Measurements from ENCODE around the gene IL2RA.
"Not testable (repeated sequence)": the region's sequence is repeated elsewhere in the genome, so short reads cannot be mapped to it uniquely, and the experiment has no call there.

Gene IL2RA

GRCh38 chr10:6005161-6005804 lies 56.9 kb downstream of the IL2RA start:
- not testable (repeated sequence) for DNase-seq (ENCODE audit: low read depth, low spot score); H3K4me3 ChIP-seq (ENCODE audit: low read length)

GRCh38 chr10:6002809-6003510 lies 59.2 kb downstream of the IL2RA start:
- no peak for DNase-seq (ENCODE audit: low read depth, low spot score)
- no peak overlapping the region for H3K4me3 ChIP-seq (ENCODE audit: low read length)

GRCh38 chr10:5999440-6000165 lies 62.6 kb downstream of the IL2RA start:
- no peak for DNase-seq (ENCODE audit: low read depth, low spot score)
- no peak overlapping the region for H3K4me3 ChIP-seq (ENCODE audit: low read length)

- DNase-seq (ENCODE audit: low read depth, low spot score) = no peak
- H3K4me3 ChIP-seq (ENCODE audit: low read length) = no peak overlapping the region
Observed at GRCh38 chr10:5996696-5997095, 65.5 kb downstream of the IL2RA start.

GRCh38 chr10:5992398-5992797 lies 69.8 kb downstream of the IL2RA start:
- no peak for DNase-seq (ENCODE audit: low read depth, low spot score)
- no peak overlapping the region for H3K4me3 ChIP-seq (ENCODE audit: low read length)

- DNase-seq (ENCODE audit: low read depth, low spot score) = no peak
- H3K4me3 ChIP-seq (ENCODE audit: low read length) = no peak overlapping the region
Observed at GRCh38 chr10:5991708-5992107, 70.5 kb downstream of the IL2RA start.

GRCh38 chr10:5989756-5990155 lies 72.4 kb downstream of the IL2RA start:
- DNase-seq (ENCODE audit: low read depth, low spot score) = no peak
- no peak overlapping the region for H3K4me3 ChIP-seq (ENCODE audit: low read length)

GRCh38 chr10:5988336-5988920 lies 73.7 kb downstream of the IL2RA start:
- DNase-seq (ENCODE audit: low read depth, low spot score) = no peak
- H3K4me3 ChIP-seq (ENCODE audit: low read length) = no peak overlapping the region

GRCh38 chr10:5987747-5988146 lies 74.4 kb downstream of the IL2RA start:
- DNase-seq (ENCODE audit: low read depth, low spot score) = no peak
- H3K4me3 ChIP-seq (ENCODE audit: low read length) = no peak overlapping the region

- no peak for DNase-seq (ENCODE audit: low read depth, low spot score)
- no peak overlapping the region for H3K4me3 ChIP-seq (ENCODE audit: low read length)
Observed at GRCh38 chr10:5985029-5985428, 77.1 kb downstream of the IL2RA start.

- no peak for DNase-seq (ENCODE audit: low read depth, low spot score)
- H3K4me3 ChIP-seq (ENCODE audit: low read length) = no peak overlapping the region
Observed at GRCh38 chr10:5983774-5984173, 78.4 kb downstream of the IL2RA start.

- no peak for DNase-seq (ENCODE audit: low read depth, low spot score)
- H3K4me3 ChIP-seq (ENCODE audit: low read length) = no peak overlapping the region
Observed at GRCh38 chr10:5981529-5981928, 80.6 kb downstream of the IL2RA start.

GRCh38 chr10:5978230-5978489 lies 84.0 kb downstream of the IL2RA start:
- H3K4me3 ChIP-seq (ENCODE audit: low read length) = peak overlapping the region; percentile 75

GRCh38 chr10:5977471-5978229 lies 84.5 kb downstream of the IL2RA start, which contains the start of gene IL15RA:
IL15RA (minus strand) TSS chr10:5977543; CDS start chr10:5977492, 51 bp downstream.
- peak; percentile 32 for DNase-seq (ENCODE audit: low read depth, low spot score)
- peak within 1 kb of the TSS; percentile 75 for H3K4me3 ChIP-seq (ENCODE audit: low read length)

More at GRCh38 chr10:5978230-5978489, 84.0 kb downstream of the IL2RA start:
- DNase-seq (ENCODE audit: low read depth, low spot score) = no peak

- H3K4me3 ChIP-seq (ENCODE audit: low read length) = peak overlapping the region; percentile 75
- DNase-seq (ENCODE audit: low read depth, low spot score) = no peak
Observed at GRCh38 chr10:5976512-5977470, 85.4 kb downstream of the IL2RA start.

GRCh38 chr10:5975641-5976473 lies 86.3 kb downstream of the IL2RA start:
- H3K4me3 ChIP-seq (ENCODE audit: low read length) = no peak overlapping the region
- no peak for DNase-seq (ENCODE audit: low read depth, low spot score)

GRCh38 chr10:5973069-5973468 lies 89.1 kb downstream of the IL2RA start:
- no peak for DNase-seq (ENCODE audit: low read depth, low spot score)
- H3K4me3 ChIP-seq (ENCODE audit: low read length) = no peak overlapping the region

Data from Jurkat, Clone E6-1 (cell line).